Brain microvascular endothelial cell (primary cell): ENCODE data around the gene FN3KRP.

Source experiments
- DNase-seq: peaks from one replicate; pipeline ENCODE4 v3.0.0-alpha.2; 2020
- H3K27ac ChIP-seq: fragments of 250-450 bp; sonication (Bioruptor Pico); 2 replicates; pipeline ENCODE4 v1.5.1; 2020; ENCODE audit warnings: mild to moderate bottlenecking, moderate library complexity
- H3K27me3 ChIP-seq: fragments of 250-450 bp; sonication (Bioruptor Pico); replicated peaks from 2 replicates; pipeline ENCODE4 v1.5.1; 2020; ENCODE audit warnings: mild to moderate bottlenecking
- H3K36me3 ChIP-seq: fragments of 250-450 bp; sonication (Bioruptor Pico); replicated peaks from 2 replicates; pipeline ENCODE4 v1.5.1; 2020; ENCODE audit warnings: mild to moderate bottlenecking
- H3K4me3 ChIP-seq: 2 replicates; pipeline ENCODE4 v1.5.1; 2011; ENCODE audit warnings: low read depth, mild to moderate bottlenecking, control low read depth, low read length, moderate library complexity
- in situ Hi-C: cut with HindIII; loops from 2 replicates; pipeline ENCODE4 v1.10.0; 2017; ENCODE audit warnings: low sequenced_read_pairs, low pct_ligation_motif_present
- TF ChIP-seq, protein P1 (sequence below): IDR thresholded peaks from 2 replicates; pipeline ENCODE4 v1.5.1; 2011; ENCODE audit warnings: low read depth, mild to moderate bottlenecking, moderate library complexity, low read length, control low read depth, inconsistent platforms; ENCODE audit errors: missing control alignments

Gene FN3KRP

DNA sequence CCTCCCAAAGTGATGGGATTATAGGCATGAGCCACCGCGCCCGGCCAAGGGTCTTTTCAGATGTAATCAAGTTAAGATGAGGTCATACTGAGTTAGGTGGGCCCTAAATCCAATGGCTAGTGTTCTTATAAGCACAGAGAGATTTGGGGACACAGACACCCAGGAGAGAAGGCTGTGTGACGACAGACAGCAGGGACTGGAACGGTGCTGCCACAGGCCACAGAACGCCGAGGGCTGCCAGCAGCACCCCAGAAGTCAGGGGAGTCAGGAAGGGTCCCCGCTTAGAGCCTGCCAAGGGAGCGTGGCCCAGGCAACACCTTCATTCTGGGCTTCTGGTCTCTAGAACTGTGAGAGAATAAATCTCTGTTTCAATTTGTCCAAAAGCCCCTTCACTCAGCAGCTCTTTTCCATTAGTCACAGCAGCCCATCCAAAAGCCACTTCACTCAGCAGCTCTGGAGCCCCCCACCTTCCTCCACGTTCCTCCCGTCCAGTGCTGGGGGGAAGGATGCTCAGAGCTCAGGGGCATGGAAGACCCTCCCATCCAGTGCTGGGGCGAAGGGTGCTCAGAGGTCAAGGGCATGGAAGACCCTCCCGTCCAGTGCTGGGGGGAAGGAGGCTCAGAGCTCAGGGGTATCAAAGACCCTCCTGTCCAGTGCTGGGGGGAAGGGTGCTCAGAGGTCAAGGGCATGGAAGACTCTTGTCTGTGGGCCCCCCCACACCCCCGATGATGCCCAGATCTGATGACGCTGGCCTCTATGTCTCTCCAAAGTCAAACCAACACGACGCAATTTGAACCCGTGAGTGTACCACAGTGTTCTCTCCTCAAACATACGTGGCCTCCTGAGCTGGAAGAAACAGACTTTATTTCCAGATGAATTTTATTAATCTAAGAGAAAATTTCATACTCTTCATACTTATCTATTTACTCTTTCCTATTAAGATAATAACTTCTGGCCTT lies 29.9 kb upstream of the FN3KRP start:
- Histone ChIP-seq H3K36me3 (no peaks in the 10 kb centered on the region), H3K27me3 (no peaks in the 10 kb centered on the region), H3K4me3 (no peak overlapping the region), H3K27ac (no peak overlapping the region)
- in situ Hi-C loops: no loop called here
- TF ChIP-seq, protein P1, sequence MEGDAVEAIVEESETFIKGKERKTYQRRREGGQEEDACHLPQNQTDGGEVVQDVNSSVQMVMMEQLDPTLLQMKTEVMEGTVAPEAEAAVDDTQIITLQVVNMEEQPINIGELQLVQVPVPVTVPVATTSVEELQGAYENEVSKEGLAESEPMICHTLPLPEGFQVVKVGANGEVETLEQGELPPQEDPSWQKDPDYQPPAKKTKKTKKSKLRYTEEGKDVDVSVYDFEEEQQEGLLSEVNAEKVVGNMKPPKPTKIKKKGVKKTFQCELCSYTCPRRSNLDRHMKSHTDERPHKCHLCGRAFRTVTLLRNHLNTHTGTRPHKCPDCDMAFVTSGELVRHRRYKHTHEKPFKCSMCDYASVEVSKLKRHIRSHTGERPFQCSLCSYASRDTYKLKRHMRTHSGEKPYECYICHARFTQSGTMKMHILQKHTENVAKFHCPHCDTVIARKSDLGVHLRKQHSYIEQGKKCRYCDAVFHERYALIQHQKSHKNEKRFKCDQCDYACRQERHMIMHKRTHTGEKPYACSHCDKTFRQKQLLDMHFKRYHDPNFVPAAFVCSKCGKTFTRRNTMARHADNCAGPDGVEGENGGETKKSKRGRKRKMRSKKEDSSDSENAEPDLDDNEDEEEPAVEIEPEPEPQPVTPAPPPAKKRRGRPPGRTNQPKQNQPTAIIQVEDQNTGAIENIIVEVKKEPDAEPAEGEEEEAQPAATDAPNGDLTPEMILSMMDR: no peak
- no peak for DNase-seq

DNA sequence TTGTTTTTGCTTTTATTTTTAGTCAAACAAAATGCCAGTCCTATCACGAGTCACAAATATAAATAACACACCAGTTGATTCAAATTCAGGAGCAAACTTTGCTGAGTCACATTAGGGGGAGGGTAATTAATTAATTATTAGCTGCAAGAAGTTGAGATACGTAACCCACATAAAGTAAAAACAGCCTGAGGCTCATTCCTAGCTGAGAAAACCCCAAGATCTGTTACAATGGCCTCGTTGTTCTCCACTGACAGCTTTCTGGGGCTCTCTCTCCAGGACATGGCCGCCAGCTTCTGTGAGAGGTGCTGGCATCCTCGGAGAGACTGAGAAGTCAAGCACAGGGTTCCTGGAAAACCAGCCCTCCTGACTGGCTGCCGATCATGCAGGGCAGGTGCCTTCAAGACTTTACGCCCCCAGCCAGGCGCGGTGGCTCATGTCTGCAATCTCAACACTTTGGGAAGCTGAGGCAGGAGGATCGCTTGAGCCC lies 29.1 kb upstream of the FN3KRP start:
- no peak overlapping the region for H3K27ac ChIP-seq
- in situ Hi-C loops: no loop called here
- no peaks in the 10 kb centered on the region for H3K27me3 ChIP-seq
- TF ChIP-seq, protein P1: no peak
- no peak overlapping the region for H3K4me3 ChIP-seq
- H3K36me3 ChIP-seq: no peaks in the 10 kb centered on the region
- DNase-seq: no peak

DNA sequence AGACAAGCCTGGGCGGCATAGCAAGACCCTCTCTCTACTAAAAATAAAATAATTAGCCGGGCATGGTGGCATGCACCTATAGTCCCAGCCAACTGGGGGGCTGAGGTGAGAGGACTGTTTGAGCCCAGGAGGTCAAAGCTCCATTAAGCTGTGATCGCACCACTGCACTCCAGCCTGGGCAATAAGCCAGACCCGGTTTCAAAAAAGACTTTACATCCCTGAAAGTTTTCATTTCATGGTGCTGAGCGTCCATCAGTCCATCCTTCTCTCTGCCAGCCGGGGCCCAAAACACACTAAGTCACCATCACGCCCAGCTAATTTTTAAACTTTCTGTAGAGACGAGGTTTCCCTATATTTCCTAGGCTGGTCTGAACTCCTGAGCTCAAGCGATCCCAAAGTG lies 28.6 kb upstream of the FN3KRP start:
- no peak overlapping the region for H3K4me3 ChIP-seq
- in situ Hi-C loops: no loop called here

DNA sequence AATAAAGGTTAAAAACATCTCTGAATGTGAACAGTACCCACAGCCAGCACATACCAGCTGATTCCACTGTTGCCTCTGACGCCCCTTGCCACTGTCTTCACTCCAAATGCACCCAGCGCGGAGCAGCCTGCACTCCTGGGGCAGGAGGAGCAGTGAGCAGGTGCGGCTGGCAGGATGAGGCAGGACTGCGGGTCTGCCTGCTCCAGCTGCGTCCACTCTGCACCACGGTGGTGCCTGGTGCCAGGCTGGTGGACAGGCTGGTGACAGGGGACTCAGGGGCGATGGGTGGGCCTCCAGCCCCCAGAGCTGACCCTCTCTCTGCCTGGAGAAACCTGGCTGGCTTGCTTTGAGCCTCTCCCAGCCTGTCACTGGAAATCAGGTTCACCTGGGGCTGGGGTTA lies 27.4 kb upstream of the FN3KRP start:
- no peak overlapping the region for H3K27ac ChIP-seq
- H3K4me3 ChIP-seq: no peak overlapping the region
- H3K36me3 ChIP-seq: no peaks in the 10 kb centered on the region
- TF ChIP-seq, protein P1: no peak
- no peaks in the 10 kb centered on the region for H3K27me3 ChIP-seq
- in situ Hi-C loops: no loop called here
- no peak for DNase-seq

More for the DNA sequence above, 28.6 kb upstream of the FN3KRP start:
- Histone ChIP-seq H3K27ac (no peak overlapping the region), H3K27me3 (no peaks in the 10 kb centered on the region), H3K36me3 (no peaks in the 10 kb centered on the region)
- TF ChIP-seq, protein P1: no peak
- DNase-seq: no peak

DNA sequence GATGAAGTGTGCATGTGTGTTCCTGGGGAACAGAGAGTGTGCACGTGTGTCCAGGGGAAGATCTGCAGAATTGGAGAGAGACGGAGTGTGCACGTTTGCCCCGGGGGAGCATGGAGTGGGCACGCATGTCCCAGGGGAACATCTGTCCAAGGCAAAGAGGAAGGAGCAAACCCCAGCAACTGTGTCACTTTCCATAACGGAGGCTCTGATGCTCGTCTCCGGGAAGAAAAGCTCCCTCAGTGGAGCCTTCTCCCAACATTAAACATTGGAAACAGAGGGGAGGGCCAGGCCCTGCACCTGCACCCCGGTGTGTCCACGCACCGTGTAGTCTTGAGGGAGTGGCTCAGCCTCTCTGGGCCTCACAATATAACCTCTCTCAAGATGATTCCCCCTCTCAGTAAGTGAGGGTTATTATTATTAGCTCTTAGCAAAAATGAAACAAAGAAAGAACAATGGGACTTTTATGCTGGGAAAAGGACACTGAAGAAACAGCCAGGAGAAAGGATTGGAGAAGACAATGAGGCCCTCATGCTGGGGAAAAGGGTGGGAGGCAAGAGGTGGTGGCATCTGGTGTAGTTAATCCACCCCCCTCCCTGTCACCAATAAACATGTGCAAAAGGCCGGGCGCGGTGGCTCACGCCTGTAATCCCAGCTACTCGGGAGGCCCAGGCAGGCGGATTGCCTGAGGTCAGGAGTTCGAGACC lies 25.6 kb upstream of the FN3KRP start:
- Histone ChIP-seq H3K36me3 (no peaks in the 10 kb centered on the region), H3K27ac (no peak overlapping the region), H3K4me3 (no peak overlapping the region), H3K27me3 (no peaks in the 10 kb centered on the region)
- in situ Hi-C loops: no loop called here
- DNase-seq: no peak
- TF ChIP-seq, protein P1: no peak
